ENCODE results near the gene MAPRE2. TPM values are rescaled to one million over a fixed set of nuclear protein-coding genes. Genes with fewer than 3 reads are reported as not detected.

MAPRE2 gene
- total and polyA plus RNA-seq, 12 donors, result 30.2 to 144 (median 87.6) TPM

DNA sequence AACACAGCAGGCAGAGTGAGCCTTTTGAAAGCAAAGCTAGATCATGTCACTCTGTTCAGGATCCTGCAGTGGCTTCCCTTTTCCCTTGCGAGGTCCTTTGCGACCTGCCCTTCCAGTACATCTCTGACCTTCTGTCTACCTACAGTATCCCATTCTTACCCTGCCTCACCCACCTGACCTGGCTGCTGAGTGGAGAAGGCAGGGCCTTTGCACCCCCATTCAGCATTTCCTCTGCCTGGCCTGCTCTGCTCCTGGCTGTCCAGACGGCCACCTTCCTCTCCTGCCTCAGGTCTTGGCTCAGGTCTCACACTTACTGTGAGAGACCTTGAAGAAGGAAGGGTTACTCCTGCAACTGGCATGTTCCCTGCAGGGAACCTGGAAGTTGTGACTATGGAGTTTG lies 77.4 kb downstream of the MAPRE2 start:
- intact Hi-C loops (cut with DNase I), result no loop called here
- H3K27me3 ChIP-seq, result no peaks in the 10 kb centered on the region
- 39 to 52% (median 50%) methylated on average over 2 to 3 of the region's 3 CpGs for WGBS, 4 donors
- no peaks in the 10 kb centered on the region for H3K36me3 ChIP-seq (replicated peaks in 1 of 2)
- peak overlapping the region; percentile 65 to 95 (median 83) for H3K27ac ChIP-seq
- peaks cover 27 to 63% of the 10 kb centered on the region in 2 donors for H3K4me1 ChIP-seq (replicated peaks in 1 of 2)
- H3K4me3 ChIP-seq, result no peak overlapping the region
- TF ChIP-seq, protein P1, sequence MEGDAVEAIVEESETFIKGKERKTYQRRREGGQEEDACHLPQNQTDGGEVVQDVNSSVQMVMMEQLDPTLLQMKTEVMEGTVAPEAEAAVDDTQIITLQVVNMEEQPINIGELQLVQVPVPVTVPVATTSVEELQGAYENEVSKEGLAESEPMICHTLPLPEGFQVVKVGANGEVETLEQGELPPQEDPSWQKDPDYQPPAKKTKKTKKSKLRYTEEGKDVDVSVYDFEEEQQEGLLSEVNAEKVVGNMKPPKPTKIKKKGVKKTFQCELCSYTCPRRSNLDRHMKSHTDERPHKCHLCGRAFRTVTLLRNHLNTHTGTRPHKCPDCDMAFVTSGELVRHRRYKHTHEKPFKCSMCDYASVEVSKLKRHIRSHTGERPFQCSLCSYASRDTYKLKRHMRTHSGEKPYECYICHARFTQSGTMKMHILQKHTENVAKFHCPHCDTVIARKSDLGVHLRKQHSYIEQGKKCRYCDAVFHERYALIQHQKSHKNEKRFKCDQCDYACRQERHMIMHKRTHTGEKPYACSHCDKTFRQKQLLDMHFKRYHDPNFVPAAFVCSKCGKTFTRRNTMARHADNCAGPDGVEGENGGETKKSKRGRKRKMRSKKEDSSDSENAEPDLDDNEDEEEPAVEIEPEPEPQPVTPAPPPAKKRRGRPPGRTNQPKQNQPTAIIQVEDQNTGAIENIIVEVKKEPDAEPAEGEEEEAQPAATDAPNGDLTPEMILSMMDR (IDR thresholded peaks at IDR 0.05), result no peak
- no peak for TF ChIP-seq POLR2A (IDR thresholded peaks at IDR 0.05)
- no peaks in the 10 kb centered on the region for H3K9me3 ChIP-seq (replicated peaks in 1 of 3)
- DNase-seq, result peak in 1 of 7 donors; percentile 33

DNA sequence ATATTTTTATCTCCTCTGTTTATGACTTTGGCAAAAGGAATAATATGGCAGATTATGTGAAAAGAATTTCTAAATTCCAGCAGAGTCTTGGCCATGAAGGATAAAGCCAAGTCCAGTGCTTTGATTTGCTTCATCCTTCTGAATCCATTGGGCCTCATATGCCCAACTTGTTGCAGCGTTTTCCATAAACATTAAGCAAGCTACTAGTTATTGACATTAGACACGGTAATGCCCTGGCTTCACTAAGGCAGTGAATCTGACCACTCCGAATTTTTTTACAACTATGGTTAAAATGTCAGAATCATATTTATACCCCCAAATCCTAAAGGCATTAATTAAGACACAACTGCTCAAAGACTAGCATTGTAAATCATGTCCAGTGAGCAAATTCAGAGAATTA lies 79.8 kb downstream of the MAPRE2 start:
- Histone ChIP-seq H3K36me3 (replicated peaks in 1 of 2) (no peaks in the 10 kb centered on the region), H3K27me3 (no peaks in the 10 kb centered on the region), H3K9me3 (replicated peaks in 1 of 3) (no peaks in the 10 kb centered on the region), H3K4me3 (no peak overlapping the region), H3K27ac (no peak overlapping the region), H3K4me1 (replicated peaks in 1 of 2) (peaks cover 27 to 63% of the 10 kb centered on the region in 2 donors)
- intact Hi-C loops (cut with DNase I), result no loop called here
- 79 to 94% (median 89%) methylated on average over 3 of the region's 3 CpGs for WGBS, 4 donors
- DNase-seq, result no peak
- TF ChIP-seq POLR2A (IDR thresholded peaks at IDR 0.05), result no peak

DNA sequence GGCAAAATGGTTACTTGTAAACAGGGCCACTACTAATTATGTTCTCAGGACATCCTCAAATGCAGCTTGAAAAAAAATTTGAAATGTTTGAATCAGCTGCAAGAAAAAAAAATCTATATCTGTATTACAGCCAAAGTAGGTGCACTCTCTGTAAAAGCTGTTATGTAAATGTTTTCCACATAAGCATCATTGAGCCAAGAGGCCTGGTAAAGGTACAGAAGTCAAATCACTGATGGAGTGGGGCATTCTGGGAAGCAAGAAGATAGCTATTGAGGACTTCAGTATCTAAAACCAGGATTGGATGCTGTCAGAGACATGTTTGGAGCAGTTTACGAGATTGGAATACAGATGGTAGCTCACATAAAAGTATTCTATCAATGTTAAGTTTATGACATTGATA lies 80.3 kb downstream of the MAPRE2 start:
- TF ChIP-seq, protein P1 (IDR thresholded peaks at IDR 0.05), result no peak
- no peak for TF ChIP-seq POLR2A (IDR thresholded peaks at IDR 0.05)
- intact Hi-C loops (cut with DNase I), result no loop called here
- Histone ChIP-seq H3K4me3 (no peak overlapping the region), H3K4me1 (replicated peaks in 1 of 2) (peaks cover 27 to 63% of the 10 kb centered on the region in 2 donors), H3K27ac (no peak overlapping the region), H3K9me3 (replicated peaks in 1 of 3) (no peaks in the 10 kb centered on the region), H3K36me3 (replicated peaks in 1 of 2) (no peaks in the 10 kb centered on the region), H3K27me3 (no peaks in the 10 kb centered on the region)
- WGBS, 4 donors, result 86 to 95% (median 90%) methylated on average over 1 of the region's 1 CpG
- no peak for DNase-seq

DNA sequence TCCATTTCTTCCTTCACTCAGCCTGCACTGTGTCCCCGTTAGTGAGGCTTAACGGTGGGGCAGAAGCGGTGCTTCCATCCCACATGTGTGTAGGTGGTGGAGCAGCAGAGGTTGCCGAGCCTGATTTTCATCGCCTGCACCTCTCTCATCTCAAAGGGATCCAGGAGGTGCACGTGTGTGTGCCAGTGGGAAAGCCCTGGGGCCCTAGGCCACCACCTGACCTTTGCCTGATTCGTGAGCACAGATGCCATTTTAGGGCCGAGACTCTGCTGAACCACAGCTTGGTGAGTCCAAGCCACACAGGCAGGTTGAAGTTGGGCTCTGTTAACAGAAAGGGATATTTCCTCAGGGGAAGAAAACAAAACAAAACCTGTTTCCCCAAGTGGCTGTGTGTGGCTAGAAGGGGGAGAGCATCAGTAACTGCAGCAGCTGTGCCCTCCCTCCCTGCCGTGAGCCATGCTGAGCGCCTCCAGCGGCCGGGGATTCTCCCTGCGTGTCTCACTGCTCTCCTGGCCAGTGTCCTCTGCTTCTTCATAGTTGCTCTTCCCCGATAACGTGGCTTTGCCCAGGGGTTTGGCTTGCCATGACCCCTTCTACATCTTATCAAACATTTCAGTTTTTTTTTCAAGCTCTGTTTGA lies 81.5 kb downstream of the MAPRE2 start:
- H3K27me3 ChIP-seq, result no peaks in the 10 kb centered on the region
- WGBS, 4 donors, result 48 to 74% (median 60%) methylated on average over 12 to 15 of the region's 15 CpGs
- peak; percentile 59 to 84 (median 72) for DNase-seq
- peaks cover 21 to 55% of the 10 kb centered on the region in 2 donors for H3K4me1 ChIP-seq (replicated peaks in 1 of 2)
- H3K36me3 ChIP-seq (replicated peaks in 1 of 2), result peaks cover 0 to 9% of the 10 kb centered on the region in 2 donors
- H3K4me3 ChIP-seq, result no peak overlapping the region
- intact Hi-C loops (cut with DNase I), result no loop called here
- peak overlapping the region in 3 of 5 donors; percentile 10 to 46 (median 35) for H3K27ac ChIP-seq
- H3K9me3 ChIP-seq (replicated peaks in 1 of 3), result no peaks in the 10 kb centered on the region
- TF ChIP-seq POLR2A (IDR thresholded peaks at IDR 0.05), result no peak
- TF ChIP-seq, protein P1 (IDR thresholded peaks at IDR 0.05), result peak; percentile 26 to 54 (median 46)

DNA sequence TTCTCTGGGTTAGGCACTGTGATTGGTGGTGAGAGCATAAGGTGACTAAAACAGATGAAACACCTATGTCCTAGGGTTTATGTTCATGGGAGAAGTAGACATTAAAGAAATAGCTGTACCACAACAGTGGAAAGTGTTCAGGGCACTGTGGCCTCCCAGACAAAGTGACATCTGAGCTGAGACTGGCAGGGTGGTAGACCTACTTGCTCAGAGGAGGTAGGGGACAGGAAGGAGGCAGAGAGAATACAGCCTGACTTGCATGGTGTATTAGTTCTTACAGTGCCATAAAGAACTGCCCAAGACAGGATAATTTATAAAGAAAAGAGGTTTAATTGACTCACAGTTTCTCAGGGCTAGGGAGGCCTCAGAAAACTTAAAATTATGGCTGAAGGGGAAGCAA lies 82.6 kb downstream of the MAPRE2 start:
- TF ChIP-seq, protein P1 (IDR thresholded peaks at IDR 0.05), result no peak
- TF ChIP-seq POLR2A (IDR thresholded peaks at IDR 0.05), result no peak
- Histone ChIP-seq H3K27ac (no peak overlapping the region), H3K4me3 (no peak overlapping the region), H3K9me3 (replicated peaks in 1 of 3) (no peaks in the 10 kb centered on the region), H3K4me1 (replicated peaks in 1 of 2) (peaks cover 11 to 44% of the 10 kb centered on the region in 2 donors), H3K36me3 (replicated peaks in 1 of 2) (peaks cover 0 to 18% of the 10 kb centered on the region in 2 donors), H3K27me3 (no peaks in the 10 kb centered on the region)
- no peak for DNase-seq
- intact Hi-C loops (cut with DNase I), result no loop called here

All from adrenal gland (tissue), 12 donors.